ENCODE data around the gene ARID3C.
A peak's percentile ranks its signal among the peaks of the same experiment; 100 is the strongest.

ARID3C gene

GRCh38 chr9:34628656-34629490 lies at the start of gene ARID3C:
Gene ARID3C, minus strand, starts transcription at chr9:34629066. Its CDS starts 1,052 bp downstream, at chr9:34628014.
- no peak for DNase-seq (ENCODE audit: low read depth)
- TF ChIP-seq CTCF (conservative IDR thresholded peaks at IDR 0.05; ENCODE audit: low read depth, low read length): no peak

GRCh38 chr9:34675869-34676268 lies 47.0 kb upstream of the ARID3C start:
- no peak for DNase-seq (ENCODE audit: low read depth)
- no peak for TF ChIP-seq CTCF (conservative IDR thresholded peaks at IDR 0.05; ENCODE audit: low read depth, low read length)
- no peak overlapping the region for H3K4me3 ChIP-seq (ENCODE audit: low read depth, low read length)

More at GRCh38 chr9:34628656-34629490, at the start of gene ARID3C:
- peak within 1 kb of the TSS; percentile 20 for H3K4me3 ChIP-seq (ENCODE audit: low read depth, low read length)

GRCh38 chr9:34675048-34675714 lies 46.3 kb upstream of the ARID3C start:
- peak; percentile 83 for DNase-seq (ENCODE audit: low read depth)
- H3K4me3 ChIP-seq (ENCODE audit: low read depth, low read length): no peak overlapping the region
- TF ChIP-seq CTCF (conservative IDR thresholded peaks at IDR 0.05; ENCODE audit: low read depth, low read length): peak; percentile 94

GRCh38 chr9:34674440-34674839 lies 45.6 kb upstream of the ARID3C start:
- no peak overlapping the region for H3K4me3 ChIP-seq (ENCODE audit: low read depth, low read length)
- no peak for TF ChIP-seq CTCF (conservative IDR thresholded peaks at IDR 0.05; ENCODE audit: low read depth, low read length)
- DNase-seq (ENCODE audit: low read depth): no peak

GRCh38 chr9:34671307-34671706 lies 42.4 kb upstream of the ARID3C start:
- H3K4me3 ChIP-seq (ENCODE audit: low read depth, low read length): no peak overlapping the region
- DNase-seq (ENCODE audit: low read depth): no peak
- TF ChIP-seq CTCF (conservative IDR thresholded peaks at IDR 0.05; ENCODE audit: low read depth, low read length): no peak

- no peak for TF ChIP-seq CTCF (conservative IDR thresholded peaks at IDR 0.05; ENCODE audit: low read depth, low read length)
- no peak for DNase-seq (ENCODE audit: low read depth)
- H3K4me3 ChIP-seq (ENCODE audit: low read depth, low read length): no peak overlapping the region
These were observed 41.1 kb upstream of the ARID3C start for GRCh38 chr9:34669809-34670562.

Data from choroid plexus epithelial cell (primary cell).